T-helper 9 cell (primary cell): ENCODE measurements around the gene SNX8.

ENCODE experiments used
- DNase-seq: peaks from one replicate; pipeline ENCODE4 v3.0.0-alpha.2; 2020

The SNX8 gene

GRCh38 chr7:2258661-2259365 lies 55.4 kb downstream of the SNX8 start:
- DNase-seq, result no peak

DNA sequence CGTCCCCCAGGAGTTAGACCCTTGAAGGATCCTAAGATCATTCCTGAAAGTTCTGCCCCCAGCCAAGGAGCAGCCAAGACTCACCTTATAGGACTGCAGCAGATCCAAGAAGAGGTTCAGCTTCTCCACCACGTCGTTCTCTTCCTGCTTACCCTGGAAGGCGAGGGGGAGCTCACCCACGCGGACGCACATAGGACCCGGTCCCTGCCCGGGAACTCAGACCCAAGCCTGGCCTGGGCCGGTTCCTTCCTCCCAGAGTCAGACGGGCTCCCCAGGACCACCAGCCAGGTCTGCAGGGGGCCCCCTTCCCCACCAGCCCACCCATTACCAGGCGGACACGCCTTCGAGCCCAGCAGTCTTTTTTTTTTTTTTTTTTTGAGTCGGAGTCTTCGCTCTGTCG lies 56.6 kb downstream of the SNX8 start:
- no peak for DNase-seq

GRCh38 chr7:2257046-2257551 lies 57.1 kb downstream of the SNX8 start:
- no peak for DNase-seq

DNA sequence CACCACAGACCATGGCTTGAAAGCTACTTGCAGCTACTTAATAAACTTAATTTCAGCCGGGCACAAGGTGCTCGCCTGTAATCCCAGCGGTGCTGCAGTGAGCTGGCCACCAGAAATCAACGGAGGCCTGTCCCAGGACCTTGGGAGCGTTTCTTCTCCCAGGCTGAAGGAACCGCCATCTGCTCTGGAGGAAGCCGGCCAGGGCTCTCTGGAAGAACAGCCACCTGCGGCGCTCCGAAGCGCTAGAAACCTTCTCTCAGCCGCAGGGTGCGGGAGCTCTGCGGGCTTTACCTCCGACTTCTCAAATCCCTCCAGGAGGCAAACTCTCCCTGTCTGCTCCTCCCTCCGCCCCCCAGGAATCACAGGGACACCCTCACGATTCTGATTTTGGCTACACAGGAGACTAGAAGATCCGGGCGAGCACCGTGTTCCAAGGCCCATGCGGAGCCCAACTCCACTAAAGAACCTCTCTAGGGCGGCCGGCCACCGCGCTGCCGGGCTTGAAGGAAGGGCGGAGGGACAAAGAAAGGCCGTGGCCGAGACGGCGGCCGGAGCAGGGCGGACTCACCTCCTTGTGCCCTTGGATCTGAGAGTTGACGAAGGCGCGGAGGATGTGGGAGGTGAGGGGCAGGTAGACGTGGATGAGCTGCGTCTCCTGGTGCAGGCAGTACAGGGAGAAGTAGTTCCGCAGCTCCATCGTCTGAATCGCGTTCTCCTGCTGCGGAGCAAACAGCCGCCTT lies 57.8 kb downstream of the SNX8 start:
- DNase-seq, result no peak

DNA sequence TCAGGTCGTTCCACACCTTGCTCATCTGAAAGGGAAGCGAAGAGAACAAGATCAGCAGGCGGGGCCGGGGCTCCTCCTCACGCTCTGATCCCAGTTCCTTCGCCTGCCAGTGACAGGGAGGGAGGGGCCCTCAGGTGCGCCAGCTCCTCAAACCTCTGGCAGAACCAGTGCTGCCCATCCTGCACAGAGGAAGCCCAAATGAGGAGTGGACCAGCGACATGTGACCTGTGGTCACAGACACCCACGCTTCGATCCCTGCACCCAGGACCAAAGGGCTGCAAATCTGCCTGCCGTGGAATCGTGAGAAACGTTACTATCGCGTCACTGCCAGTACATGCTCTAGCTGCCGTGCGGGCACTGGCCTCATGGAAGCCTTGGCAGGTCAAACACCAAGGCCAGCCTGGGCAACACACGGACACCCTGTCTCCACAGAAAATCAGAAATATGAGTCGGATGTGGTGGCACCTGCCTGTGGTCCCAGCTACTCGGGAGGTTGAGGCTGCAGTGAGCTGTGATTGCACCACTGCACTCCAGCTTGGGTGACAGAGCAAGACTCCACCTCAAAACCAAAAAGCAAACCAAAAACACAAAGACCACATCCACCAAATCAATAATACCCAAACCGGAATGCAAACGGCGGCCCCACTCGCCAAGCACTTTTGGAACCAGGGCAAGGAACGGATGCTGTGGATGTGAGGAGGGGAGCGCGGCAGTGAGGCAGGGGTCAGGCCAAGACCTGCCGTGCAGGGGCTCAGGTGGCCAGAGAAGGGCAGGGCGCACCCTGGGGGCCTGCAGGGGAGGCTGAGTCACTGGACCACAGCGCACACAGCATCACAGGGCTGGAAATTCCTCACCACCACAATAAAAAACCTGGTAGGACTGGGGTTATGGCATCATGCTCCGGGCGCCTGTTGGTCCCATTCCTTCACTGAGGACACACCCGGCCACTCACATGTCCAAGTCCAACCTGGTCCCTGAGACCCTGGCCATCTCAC lies 58.8 kb downstream of the SNX8 start:
- no peak for DNase-seq

DNA sequence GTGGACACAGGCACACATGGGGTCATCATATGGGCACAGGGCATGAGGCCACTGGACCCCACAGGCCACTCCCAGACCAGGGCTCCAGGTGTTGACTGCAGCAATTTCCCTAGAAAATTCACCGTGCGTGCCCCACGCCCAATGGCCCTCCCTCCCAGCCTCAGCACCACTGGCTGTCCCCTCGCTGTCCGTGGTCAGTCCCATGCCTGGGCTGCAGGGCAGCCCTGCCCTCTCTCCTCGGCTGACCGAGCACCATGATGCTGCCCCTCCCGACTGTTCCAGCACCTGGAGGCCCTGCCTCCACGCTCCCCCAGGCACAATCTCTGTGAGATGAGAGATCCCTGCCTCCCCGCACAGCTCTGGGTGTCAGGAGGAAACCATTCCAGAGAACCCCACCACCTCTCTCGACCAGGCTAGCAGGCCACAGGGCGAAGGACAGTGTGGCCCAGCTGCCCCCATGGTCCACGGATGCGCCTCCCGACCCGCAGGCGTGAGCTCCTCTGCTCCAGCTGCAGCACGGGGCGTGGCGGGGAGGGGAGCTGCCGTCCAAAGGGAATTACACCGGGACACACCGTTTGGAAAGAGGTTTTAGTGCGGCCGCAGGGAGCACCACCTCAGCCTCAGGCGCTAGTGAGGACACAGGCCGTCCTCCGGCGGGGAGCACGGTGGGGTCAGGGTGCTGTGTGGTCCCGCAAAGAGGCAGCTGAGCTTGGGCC lies 59.7 kb downstream of the SNX8 start:
- DNase-seq, result no peak

- DNase-seq, result no peak
These were observed 60.6 kb downstream of the SNX8 start for GRCh38 chr7:2253525-2254244.

GRCh38 chr7:2253021-2253420 lies 61.2 kb downstream of the SNX8 start:
- no peak for DNase-seq

DNA sequence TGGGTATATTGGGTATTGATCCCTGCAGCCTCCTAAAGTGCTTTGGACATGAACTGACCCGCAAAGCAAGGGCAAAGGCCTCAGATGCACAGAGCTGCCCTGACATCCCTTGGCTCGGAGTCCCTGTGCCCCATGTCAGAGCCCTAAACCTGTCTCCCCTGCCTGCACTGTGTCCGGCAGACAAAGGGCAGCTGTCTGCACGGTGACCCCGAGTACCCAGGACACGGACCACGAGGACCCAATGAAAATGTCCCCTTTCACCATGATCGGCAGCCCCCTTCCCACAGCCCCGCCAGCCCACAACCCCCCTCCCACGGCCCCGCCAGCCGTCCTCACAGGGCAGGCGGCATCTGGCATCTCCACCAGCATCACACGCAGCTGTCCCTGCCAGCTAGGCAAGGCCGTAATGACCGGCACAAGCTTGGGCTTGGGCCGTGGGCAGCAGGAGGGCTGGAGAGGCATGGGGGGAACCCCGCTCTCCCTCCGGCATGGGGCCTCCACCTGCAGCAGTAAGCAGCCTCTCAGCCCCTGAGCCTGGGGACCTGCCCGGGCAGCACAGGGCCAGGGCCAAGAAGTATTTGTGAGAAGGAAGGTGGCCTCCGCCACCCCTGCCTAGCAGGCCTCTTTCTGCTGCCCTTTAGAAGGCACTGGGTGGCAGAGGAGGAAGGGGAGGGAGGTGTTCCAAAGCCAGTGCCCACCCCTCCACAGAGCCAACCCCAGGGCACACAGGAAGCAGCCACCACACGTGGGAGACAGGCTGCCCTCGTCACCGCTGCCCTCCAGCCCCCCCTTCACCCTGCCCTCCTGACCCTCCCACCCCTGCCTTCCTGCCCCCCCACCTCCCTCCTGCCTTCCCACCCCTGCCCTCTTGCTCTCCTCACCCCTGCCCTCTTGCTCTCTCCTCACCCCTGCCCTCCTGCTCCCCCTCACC lies 62.1 kb downstream of the SNX8 start:
- no peak for DNase-seq

- DNase-seq, result no peak
These were observed 62.9 kb downstream of the SNX8 start for GRCh38 chr7:2251381-2251780.

GRCh38 chr7:2249744-2250323 lies 64.4 kb downstream of the SNX8 start:
- no peak for DNase-seq

DNA sequence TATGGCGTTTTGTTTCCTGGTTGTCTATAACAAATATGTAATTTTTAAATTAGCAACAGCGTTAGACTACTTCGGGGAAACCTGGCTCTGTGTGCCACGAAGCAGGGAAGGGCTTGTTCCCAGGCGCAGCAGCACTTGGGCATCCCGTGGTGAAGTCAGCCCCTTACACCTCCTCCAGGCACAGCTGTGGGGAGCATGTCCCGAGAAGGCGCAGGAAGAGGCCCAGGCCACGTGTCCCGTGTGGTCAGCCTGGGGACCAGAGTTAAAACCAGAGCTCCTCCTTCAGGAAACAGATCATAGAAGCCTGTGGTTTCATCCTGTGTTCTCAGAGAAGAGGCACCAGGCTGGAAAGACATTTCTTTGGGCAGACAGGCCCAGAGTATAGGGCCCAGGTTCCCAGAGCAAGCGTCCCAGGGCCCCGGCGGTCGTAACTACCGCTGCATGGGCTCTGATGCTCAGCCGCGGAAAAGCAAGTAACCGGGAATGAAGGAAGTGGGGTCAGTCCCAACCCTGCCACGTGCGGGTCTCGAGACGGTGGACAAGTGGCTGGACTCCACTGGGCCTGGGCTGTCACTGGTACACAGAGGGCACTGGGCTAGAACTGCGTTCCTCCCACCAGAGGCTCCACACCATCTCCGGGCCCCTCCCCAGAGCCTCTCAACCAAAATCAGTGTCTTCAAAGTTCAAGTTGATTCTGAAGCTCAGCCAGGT lies 65.1 kb downstream of the SNX8 start:
- DNase-seq, result no peak

GRCh38 chr7:2247141-2247995 lies 66.9 kb downstream of the SNX8 start:
- no peak for DNase-seq

- DNase-seq, result no peak
These were observed 68.2 kb downstream of the SNX8 start for GRCh38 chr7:2245883-2246675.

DNA sequence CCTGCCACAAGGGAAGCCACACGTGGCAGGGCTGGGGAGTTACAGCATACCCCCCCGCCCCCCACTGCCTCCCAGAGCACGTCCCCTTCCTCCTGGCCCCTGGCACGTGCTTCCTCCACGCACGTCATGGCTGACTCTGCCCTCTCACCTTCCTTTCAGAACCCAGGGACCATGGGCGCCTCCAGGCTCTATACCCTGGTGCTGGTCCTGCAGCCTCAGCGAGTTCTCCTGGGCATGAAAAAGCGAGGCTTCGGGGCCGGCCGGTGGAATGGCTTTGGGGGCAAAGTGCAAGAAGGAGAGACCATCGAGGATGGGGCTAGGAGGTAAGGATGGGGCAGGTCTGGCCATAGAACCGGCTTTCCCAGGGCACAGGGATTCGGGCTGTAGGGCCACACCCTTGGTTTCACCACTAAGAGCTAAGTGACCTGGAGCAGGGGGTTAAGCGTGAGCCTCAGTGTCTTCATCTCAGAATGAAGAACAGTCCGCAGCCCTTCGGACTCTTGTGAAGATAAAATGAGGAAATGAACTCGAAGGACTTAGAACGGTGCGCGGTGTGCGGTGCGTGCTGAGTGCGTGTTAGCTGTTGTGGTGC lies 69.7 kb downstream of the SNX8 start:
- DNase-seq, result no peak

DNA sequence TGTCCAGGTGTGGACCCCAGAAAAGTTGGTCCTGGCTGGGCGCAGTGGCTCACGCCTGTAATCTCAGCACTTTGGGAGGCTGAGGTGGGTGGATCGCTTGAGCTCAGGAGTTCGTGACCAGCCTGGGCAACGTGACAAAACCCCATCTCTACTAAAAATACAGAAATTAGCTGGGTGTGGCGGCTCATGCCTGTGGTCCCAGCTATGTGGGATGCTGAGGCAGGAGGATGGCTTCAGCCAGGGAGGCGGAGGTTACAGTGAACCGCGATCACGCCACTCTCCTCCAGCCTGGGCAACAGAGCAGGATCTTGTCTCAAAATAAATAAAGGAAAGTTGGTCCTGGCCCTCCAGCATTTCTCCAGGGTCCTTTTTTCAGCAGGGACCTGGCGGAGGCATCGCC lies 70.8 kb downstream of the SNX8 start:
- DNase-seq, result no peak
